Measurements from ENCODE around the gene LHX8. TPM values are rescaled to one million over a fixed set of nuclear protein-coding genes. Genes with fewer than 3 reads are reported as not detected.
A peak's percentile ranks its signal among the peaks of the same experiment; 100 is the strongest.

LHX8 gene
- total RNA-seq, 4 donors from 2014 or later = 0.23 to 1.3 TPM; not detected in 2

DNA sequence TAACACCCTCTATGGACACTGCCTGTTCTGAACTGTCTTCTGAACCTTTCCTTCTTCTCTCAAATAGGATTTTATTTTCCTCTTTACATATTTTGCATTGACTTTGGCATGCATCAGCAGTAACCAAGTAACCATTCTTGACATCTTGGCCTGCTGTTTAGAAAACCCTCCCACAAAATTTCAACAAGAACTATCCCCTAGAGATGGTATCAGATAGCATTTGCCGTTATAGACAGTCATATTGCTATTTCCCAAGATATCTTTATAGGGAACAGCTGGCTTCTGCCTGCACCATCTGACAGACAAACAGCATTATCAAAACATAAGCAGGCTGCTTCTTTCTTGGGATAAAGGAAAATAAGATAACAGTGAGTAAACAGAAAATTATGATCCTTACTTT, 54.7 kb downstream of the LHX8 start:
- intact Hi-C loops (cut with DNase I) = no loop called here
- Histone ChIP-seq H3K27me3 (peaks cover 0 to 5% (median 0%) of the 10 kb centered on the region in 4 donors), H3K4me1 (no peaks in the 10 kb centered on the region), H3K27ac (no peak overlapping the region), H3K9me3 (no peaks in the 10 kb centered on the region), H3K36me3 (no peaks in the 10 kb centered on the region), H3K4me3 (no peak overlapping the region)
- TF ChIP-seq POLR2A (IDR thresholded peaks at IDR 0.05) = no peak
- TF ChIP-seq, protein P1, sequence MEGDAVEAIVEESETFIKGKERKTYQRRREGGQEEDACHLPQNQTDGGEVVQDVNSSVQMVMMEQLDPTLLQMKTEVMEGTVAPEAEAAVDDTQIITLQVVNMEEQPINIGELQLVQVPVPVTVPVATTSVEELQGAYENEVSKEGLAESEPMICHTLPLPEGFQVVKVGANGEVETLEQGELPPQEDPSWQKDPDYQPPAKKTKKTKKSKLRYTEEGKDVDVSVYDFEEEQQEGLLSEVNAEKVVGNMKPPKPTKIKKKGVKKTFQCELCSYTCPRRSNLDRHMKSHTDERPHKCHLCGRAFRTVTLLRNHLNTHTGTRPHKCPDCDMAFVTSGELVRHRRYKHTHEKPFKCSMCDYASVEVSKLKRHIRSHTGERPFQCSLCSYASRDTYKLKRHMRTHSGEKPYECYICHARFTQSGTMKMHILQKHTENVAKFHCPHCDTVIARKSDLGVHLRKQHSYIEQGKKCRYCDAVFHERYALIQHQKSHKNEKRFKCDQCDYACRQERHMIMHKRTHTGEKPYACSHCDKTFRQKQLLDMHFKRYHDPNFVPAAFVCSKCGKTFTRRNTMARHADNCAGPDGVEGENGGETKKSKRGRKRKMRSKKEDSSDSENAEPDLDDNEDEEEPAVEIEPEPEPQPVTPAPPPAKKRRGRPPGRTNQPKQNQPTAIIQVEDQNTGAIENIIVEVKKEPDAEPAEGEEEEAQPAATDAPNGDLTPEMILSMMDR (IDR thresholded peaks at IDR 0.05) = no peak
- no peak for DNase-seq
- WGBS, 2 donors = 53% methylated on average over 1 of the region's 1 CpG

DNA sequence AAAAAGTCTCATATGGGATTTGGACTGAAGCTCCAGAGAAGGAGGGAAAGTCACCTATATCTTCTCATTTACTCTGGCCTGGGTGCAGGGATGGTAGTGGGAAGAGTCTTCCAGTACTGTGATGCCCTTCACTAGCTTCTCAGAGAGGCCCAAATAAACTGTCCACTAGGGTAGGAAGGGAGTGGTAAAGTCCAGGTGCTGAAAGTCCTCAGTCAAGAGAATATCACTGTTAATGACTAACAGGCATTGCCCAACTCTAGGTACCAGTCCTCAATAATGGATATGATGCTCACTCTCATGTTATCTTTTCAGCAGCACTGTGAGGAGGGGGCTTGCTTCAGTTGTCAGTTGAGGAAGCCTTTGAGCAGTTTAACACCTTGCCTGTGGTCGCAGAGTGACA, 64.0 kb downstream of the LHX8 start:
- Histone ChIP-seq H3K36me3 (no peaks in the 10 kb centered on the region), H3K9me3 (no peaks in the 10 kb centered on the region), H3K27ac (no peak overlapping the region), H3K27me3 (peaks cover 0 to 8% (median 0%) of the 10 kb centered on the region in 4 donors), H3K4me1 (no peaks in the 10 kb centered on the region), H3K4me3 (no peak overlapping the region)
- no peak for DNase-seq
- intact Hi-C loops (cut with DNase I) = no loop called here
- TF ChIP-seq, protein P1 (IDR thresholded peaks at IDR 0.05) = no peak
- TF ChIP-seq POLR2A (IDR thresholded peaks at IDR 0.05) = no peak
- WGBS, 2 donors = 56 to 78% methylated on average over 1 of the region's 1 CpG

GRCh38 chr1:75198761-75199160, 64.6 kb downstream of the LHX8 start:
- TF ChIP-seq POLR2A (IDR thresholded peaks at IDR 0.05) = no peak
- TF ChIP-seq, protein P1 (IDR thresholded peaks at IDR 0.05) = no peak

DNA sequence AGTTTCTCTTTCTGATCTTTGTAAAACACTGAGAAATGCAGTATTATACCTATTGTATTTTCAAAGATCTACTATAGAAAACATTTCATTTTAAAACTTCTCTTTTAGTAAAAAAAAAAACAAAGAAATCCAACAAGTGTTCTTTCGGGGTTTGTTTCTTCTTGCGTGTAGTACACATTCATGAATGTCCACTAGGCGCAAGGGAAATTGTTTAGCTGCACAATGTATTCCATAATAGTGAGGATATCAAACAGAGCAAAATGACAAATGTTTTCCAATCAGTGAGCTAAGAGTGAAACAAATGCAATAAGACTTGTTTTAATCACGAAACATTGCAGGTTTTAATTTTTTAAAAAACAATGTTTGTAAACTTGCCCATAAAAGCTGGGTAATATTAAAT, 68.6 kb downstream of the LHX8 start:
- no peaks in the 10 kb centered on the region for H3K27me3 ChIP-seq
- no peak overlapping the region for H3K4me3 ChIP-seq
- WGBS, 2 donors = 82 to 90% methylated on average over 4 of the region's 4 CpGs
- no peak for TF ChIP-seq POLR2A (IDR thresholded peaks at IDR 0.05)
- TF ChIP-seq, protein P1 (IDR thresholded peaks at IDR 0.05) = no peak
- H3K27ac ChIP-seq = no peak overlapping the region
- no peaks in the 10 kb centered on the region for H3K36me3 ChIP-seq
- no peak for DNase-seq
- no peaks in the 10 kb centered on the region for H3K4me1 ChIP-seq
- H3K9me3 ChIP-seq = no peaks in the 10 kb centered on the region
- intact Hi-C loops (cut with DNase I) = no loop called here

More at GRCh38 chr1:75198761-75199160, 64.6 kb downstream of the LHX8 start:
- H3K4me3 ChIP-seq = no peak overlapping the region
- H3K27me3 ChIP-seq = peaks cover 0 to 7% (median 0%) of the 10 kb centered on the region in 4 donors
- WGBS, 2 donors = 33 to 68% methylated on average over 1 of the region's 1 CpG
- intact Hi-C loops (cut with DNase I) = no loop called here
- no peaks in the 10 kb centered on the region for H3K4me1 ChIP-seq
- H3K9me3 ChIP-seq = no peaks in the 10 kb centered on the region
- H3K27ac ChIP-seq = no peak overlapping the region
- DNase-seq = no peak
- no peaks in the 10 kb centered on the region for H3K36me3 ChIP-seq

GRCh38 chr1:75203415-75204277, 69.5 kb downstream of the LHX8 start:
- intact Hi-C loops (cut with DNase I) = no loop called here
- no peak for TF ChIP-seq POLR2A (IDR thresholded peaks at IDR 0.05)
- TF ChIP-seq, protein P1 (IDR thresholded peaks at IDR 0.05) = peak in 5 of 6 experiments; percentile 30 to 67 (median 43)

More at GRCh38 chr1:75203415-75204277, 69.5 kb downstream of the LHX8 start:
- no peaks in the 10 kb centered on the region for H3K4me1 ChIP-seq
- H3K36me3 ChIP-seq = no peaks in the 10 kb centered on the region
- H3K9me3 ChIP-seq = no peaks in the 10 kb centered on the region
- no peaks in the 10 kb centered on the region for H3K27me3 ChIP-seq
- no peak for DNase-seq
- no peak overlapping the region for H3K27ac ChIP-seq
- 27 to 28% methylated on average over 8 of the region's 8 CpGs for WGBS, 2 donors
- H3K4me3 ChIP-seq = no peak overlapping the region
